ENCODE results near the gene VGLL1.

DNA sequence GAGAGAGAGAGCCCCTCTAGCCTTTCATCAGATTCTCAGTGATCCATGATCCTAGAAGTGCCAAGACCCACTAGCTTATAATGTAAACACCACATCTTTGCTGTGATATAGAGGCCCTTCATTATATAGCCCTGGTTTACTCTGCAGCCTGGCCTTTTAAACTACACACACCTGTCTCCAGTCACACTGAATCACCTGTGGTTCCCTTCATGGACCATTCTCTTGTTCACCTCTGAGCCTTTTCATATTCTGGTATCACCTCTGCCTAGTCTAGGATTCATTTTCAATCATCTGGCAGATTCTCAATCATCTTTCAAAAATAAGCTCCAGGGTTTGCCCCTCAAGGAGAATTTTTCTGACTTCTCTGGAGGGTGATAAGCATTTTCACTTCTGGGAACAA lies 65.9 kb downstream of the VGLL1 start:
- TF ChIP-seq, protein P1, sequence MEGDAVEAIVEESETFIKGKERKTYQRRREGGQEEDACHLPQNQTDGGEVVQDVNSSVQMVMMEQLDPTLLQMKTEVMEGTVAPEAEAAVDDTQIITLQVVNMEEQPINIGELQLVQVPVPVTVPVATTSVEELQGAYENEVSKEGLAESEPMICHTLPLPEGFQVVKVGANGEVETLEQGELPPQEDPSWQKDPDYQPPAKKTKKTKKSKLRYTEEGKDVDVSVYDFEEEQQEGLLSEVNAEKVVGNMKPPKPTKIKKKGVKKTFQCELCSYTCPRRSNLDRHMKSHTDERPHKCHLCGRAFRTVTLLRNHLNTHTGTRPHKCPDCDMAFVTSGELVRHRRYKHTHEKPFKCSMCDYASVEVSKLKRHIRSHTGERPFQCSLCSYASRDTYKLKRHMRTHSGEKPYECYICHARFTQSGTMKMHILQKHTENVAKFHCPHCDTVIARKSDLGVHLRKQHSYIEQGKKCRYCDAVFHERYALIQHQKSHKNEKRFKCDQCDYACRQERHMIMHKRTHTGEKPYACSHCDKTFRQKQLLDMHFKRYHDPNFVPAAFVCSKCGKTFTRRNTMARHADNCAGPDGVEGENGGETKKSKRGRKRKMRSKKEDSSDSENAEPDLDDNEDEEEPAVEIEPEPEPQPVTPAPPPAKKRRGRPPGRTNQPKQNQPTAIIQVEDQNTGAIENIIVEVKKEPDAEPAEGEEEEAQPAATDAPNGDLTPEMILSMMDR (IDR thresholded peaks at IDR 0.05) = no peak
- TF ChIP-seq POLR2AphosphoS5 (IDR thresholded peaks at IDR 0.05; ENCODE audit: insufficient read depth in 1 of 2, low read depth in 1 of 2) = no peak
